ENCODE measurements around the gene PDCD5. TPM values are rescaled to one million over a fixed set of nuclear protein-coding genes. Genes with fewer than 3 reads are reported as not detected.
"Not testable (repeated sequence)": the region's sequence is repeated elsewhere in the genome, so short reads cannot be mapped to it uniquely, and the experiment has no call there.

Gene PDCD5
- total and polyA plus RNA-seq, 2 experiments from 2014 or later, result 77.8 to 436 TPM

- not testable (repeated sequence) for ATAC-seq; H3K9me2 ChIP-seq (ENCODE audit: insufficient read depth); H3F3A ChIP-seq (replicated peaks; ENCODE audit: low read depth); H4K20me1 ChIP-seq (replicated peaks; ENCODE audit: insufficient read depth); H3K27me3 ChIP-seq (ENCODE audit: insufficient read depth); H3K27ac Mint-ChIP-seq; H3K27ac ChIP-seq (ENCODE audit: low read depth); H3K4me3 Mint-ChIP-seq; H3K4me2 ChIP-seq; H3K4me1 ChIP-seq (ENCODE audit: insufficient read depth); DNase-seq (ENCODE audit: low spot score); H3K79me2 ChIP-seq (replicated peaks; ENCODE audit: insufficient read depth); H3K4me3 ChIP-seq; H3K27me3 Mint-ChIP-seq (ENCODE audit: insufficient read depth, low read depth, poor library complexity); H2AFZ ChIP-seq; H3K4me1 Mint-ChIP-seq
- peaks cover 78% of the 10 kb centered on the region for H3K36me3 Mint-ChIP-seq (ENCODE audit: low read depth)
- H3K36me3 ChIP-seq (ENCODE audit: insufficient read depth), result peaks cover 44% of the 10 kb centered on the region
- H3K9me3 Mint-ChIP-seq, result peaks cover 25% of the 10 kb centered on the region
Measured at GRCh38 chr19:32587747-32588504, 6.9 kb downstream of the PDCD5 start.

GRCh38 chr19:32594021-32594420 is 13.0 kb downstream of the PDCD5 start:
- H3K4me2 ChIP-seq, result no peak overlapping the region
- H3K27me3 Mint-ChIP-seq (ENCODE audit: insufficient read depth, low read depth, poor library complexity), result peaks cover 3% of the 10 kb centered on the region
- H3K36me3 ChIP-seq (ENCODE audit: insufficient read depth), result peaks cover 52% of the 10 kb centered on the region
- TF ChIP-seq, protein P1, sequence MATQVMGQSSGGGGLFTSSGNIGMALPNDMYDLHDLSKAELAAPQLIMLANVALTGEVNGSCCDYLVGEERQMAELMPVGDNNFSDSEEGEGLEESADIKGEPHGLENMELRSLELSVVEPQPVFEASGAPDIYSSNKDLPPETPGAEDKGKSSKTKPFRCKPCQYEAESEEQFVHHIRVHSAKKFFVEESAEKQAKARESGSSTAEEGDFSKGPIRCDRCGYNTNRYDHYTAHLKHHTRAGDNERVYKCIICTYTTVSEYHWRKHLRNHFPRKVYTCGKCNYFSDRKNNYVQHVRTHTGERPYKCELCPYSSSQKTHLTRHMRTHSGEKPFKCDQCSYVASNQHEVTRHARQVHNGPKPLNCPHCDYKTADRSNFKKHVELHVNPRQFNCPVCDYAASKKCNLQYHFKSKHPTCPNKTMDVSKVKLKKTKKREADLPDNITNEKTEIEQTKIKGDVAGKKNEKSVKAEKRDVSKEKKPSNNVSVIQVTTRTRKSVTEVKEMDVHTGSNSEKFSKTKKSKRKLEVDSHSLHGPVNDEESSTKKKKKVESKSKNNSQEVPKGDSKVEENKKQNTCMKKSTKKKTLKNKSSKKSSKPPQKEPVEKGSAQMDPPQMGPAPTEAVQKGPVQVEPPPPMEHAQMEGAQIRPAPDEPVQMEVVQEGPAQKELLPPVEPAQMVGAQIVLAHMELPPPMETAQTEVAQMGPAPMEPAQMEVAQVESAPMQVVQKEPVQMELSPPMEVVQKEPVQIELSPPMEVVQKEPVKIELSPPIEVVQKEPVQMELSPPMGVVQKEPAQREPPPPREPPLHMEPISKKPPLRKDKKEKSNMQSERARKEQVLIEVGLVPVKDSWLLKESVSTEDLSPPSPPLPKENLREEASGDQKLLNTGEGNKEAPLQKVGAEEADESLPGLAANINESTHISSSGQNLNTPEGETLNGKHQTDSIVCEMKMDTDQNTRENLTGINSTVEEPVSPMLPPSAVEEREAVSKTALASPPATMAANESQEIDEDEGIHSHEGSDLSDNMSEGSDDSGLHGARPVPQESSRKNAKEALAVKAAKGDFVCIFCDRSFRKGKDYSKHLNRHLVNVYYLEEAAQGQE (IDR thresholded peaks at IDR 0.05; ENCODE audit: unreplicated experiment), result no peak
- TF ChIP-seq NANOG (IDR thresholded peaks at IDR 0.05; ENCODE audit: borderline replicate concordance) (no peak), ZNF114 (CRISPR knock-in tag; IDR thresholded peaks at IDR 0.05) (no peak), JUNB (IDR thresholded peaks at IDR 0.05; ENCODE audit: unreplicated experiment) (no peak), ZNF331 (CRISPR knock-in tag; IDR thresholded peaks at IDR 0.05; ENCODE audit: low read depth) (no peak), STAT1 (IDR thresholded peaks at IDR 0.05; ENCODE audit: unreplicated experiment) (no peak), EZH2phosphoT487 (IDR thresholded peaks at IDR 0.05; ENCODE audit: unreplicated experiment) (no peak), CREB1 (CRISPR knock-in tag; IDR thresholded peaks at IDR 0.05; ENCODE audit: low read depth) (no peak), POLR2AphosphoS5 (IDR thresholded peaks at IDR 0.05; ENCODE audit: low read depth) (no peak), EZH2 (IDR thresholded peaks at IDR 0.05; ENCODE audit: low read depth, unreplicated experiment) (no peak)
- TF ChIP-seq, protein P2, sequence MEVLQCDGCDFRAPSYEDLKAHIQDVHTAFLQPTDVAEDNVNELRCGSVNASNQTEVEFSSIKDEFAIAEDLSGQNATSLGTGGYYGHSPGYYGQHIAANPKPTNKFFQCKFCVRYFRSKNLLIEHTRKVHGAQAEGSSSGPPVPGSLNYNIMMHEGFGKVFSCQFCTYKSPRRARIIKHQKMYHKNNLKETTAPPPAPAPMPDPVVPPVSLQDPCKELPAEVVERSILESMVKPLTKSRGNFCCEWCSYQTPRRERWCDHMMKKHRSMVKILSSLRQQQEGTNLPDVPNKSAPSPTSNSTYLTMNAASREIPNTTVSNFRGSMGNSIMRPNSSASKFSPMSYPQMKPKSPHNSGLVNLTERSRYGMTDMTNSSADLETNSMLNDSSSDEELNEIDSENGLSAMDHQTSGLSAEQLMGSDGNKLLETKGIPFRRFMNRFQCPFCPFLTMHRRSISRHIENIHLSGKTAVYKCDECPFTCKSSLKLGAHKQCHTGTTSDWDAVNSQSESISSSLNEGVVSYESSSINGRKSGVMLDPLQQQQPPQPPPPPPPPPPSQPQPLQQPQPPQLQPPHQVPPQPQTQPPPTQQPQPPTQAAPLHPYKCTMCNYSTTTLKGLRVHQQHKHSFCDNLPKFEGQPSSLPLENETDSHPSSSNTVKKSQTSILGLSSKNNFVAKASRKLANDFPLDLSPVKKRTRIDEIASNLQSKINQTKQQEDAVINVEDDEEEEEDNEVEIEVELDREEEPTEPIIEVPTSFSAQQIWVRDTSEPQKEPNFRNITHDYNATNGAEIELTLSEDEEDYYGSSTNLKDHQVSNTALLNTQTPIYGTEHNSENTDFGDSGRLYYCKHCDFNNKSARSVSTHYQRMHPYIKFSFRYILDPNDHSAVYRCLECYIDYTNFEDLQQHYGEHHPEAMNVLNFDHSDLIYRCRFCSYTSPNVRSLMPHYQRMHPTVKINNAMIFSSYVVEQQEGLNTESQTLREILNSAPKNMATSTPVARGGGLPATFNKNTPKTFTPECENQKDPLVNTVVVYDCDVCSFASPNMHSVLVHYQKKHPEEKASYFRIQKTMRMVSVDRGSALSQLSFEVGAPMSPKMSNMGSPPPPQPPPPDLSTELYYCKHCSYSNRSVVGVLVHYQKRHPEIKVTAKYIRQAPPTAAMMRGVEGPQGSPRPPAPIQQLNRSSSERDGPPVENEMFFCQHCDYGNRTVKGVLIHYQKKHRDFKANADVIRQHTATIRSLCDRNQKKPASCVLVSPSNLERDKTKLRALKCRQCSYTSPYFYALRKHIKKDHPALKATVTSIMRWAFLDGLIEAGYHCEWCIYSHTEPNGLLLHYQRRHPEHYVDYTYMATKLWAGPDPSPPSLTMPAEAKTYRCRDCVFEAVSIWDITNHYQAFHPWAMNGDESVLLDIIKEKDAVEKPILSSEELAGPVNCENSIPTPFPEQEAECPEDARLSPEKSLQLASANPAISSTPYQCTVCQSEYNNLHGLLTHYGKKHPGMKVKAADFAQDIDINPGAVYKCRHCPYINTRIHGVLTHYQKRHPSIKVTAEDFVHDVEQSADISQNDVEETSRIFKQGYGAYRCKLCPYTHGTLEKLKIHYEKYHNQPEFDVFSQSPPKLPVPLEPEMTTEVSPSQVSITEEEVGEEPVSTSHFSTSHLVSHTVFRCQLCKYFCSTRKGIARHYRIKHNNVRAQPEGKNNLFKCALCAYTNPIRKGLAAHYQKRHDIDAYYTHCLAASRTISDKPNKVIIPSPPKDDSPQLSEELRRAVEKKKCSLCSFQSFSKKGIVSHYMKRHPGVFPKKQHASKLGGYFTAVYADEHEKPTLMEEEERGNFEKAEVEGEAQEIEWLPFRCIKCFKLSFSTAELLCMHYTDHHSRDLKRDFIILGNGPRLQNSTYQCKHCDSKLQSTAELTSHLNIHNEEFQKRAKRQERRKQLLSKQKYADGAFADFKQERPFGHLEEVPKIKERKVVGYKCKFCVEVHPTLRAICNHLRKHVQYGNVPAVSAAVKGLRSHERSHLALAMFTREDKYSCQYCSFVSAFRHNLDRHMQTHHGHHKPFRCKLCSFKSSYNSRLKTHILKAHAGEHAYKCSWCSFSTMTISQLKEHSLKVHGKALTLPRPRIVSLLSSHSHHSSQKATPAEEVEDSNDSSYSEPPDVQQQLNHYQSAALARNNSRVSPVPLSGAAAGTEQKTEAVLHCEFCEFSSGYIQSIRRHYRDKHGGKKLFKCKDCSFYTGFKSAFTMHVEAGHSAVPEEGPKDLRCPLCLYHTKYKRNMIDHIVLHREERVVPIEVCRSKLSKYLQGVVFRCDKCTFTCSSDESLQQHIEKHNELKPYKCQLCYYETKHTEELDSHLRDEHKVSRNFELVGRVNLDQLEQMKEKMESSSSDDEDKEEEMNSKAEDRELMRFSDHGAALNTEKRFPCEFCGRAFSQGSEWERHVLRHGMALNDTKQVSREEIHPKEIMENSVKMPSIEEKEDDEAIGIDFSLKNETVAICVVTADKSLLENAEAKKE (CRISPR knock-in tag; IDR thresholded peaks at IDR 0.05), result no peak

More at GRCh38 chr19:32594021-32594420, 13.0 kb downstream of the PDCD5 start:
- H4K20me1 ChIP-seq (replicated peaks; ENCODE audit: insufficient read depth), result no peaks in the 10 kb centered on the region; the same call in 1 of the 2 replicates
- H3K4me1 ChIP-seq (ENCODE audit: insufficient read depth), result no peaks in the 10 kb centered on the region
- H3F3A ChIP-seq (replicated peaks; ENCODE audit: low read depth), result no peaks in the 10 kb centered on the region
- H3K4me3 Mint-ChIP-seq, result no peak overlapping the region
- no peak overlapping the region for H3K27ac ChIP-seq (ENCODE audit: low read depth)
- DNase-seq (ENCODE audit: low spot score) (no peak), ATAC-seq (no peak)
- no peak overlapping the region for H3K27ac Mint-ChIP-seq
- peaks cover 35% of the 10 kb centered on the region for H3K9me3 Mint-ChIP-seq
- peaks cover 3% of the 10 kb centered on the region; the same call in 1 of the 3 replicates for H3K4me1 Mint-ChIP-seq
- no peak overlapping the region for H3K4me3 ChIP-seq
- peaks cover 88% of the 10 kb centered on the region for H3K36me3 Mint-ChIP-seq (ENCODE audit: low read depth)
- no peaks in the 10 kb centered on the region for H3K27me3 ChIP-seq (ENCODE audit: insufficient read depth)
- H2AFZ ChIP-seq, result no peak overlapping the region
- H3K79me2 ChIP-seq (replicated peaks; ENCODE audit: insufficient read depth), result peaks cover 3% of the 10 kb centered on the region; the same call in 1 of the 2 replicates
- H3K9me2 ChIP-seq (ENCODE audit: insufficient read depth), result no peaks in the 10 kb centered on the region

Measured in GM23338 (cell line).